Adrenal gland (tissue), 12 donors: ENCODE data around the gene RASSF7. TPM values are rescaled to one million over a fixed set of nuclear protein-coding genes. Genes with fewer than 3 reads are reported as not detected.

ENCODE experiments used
- DNase-seq, 7 donors: peaks; one replicate each; pipeline ENCODE4 v3.0.0-alpha.2; 2019 to 2020
- H3K27ac ChIP-seq, 5 donors: fragments of 200-600 bp; sonication (generic) in 4 of 5; 1 replicate in 3 of 5; 2 replicates in 2 of 5; pipeline versions ENCODE4 v1.5.1 to v1.8.0; 2016 to 2020; ENCODE audit warnings: mild to moderate bottlenecking in 1 of 5
- H3K27me3 ChIP-seq: fragments of 200-600 bp; 2 replicates; pipeline ENCODE4 v1.8.0; 2021
- H3K36me3 ChIP-seq, 2 donors: fragments of 200-600 bp; replicated peaks in 1 of 2; 1 replicate in 1 of 2; 2 replicates in 1 of 2; pipeline versions ENCODE4 v1.5.1 to v1.8.0; 2018 to 2022
- H3K4me1 ChIP-seq, 2 donors: fragments of 200-600 bp; replicated peaks in 1 of 2; 1 replicate in 1 of 2; 2 replicates in 1 of 2; pipeline versions ENCODE4 v1.5.1 to v1.8.0; 2018 to 2021
- H3K4me3 ChIP-seq, 4 donors: fragments of 200-600 bp; sonication (generic) in 3 of 4; one replicate each; pipeline ENCODE4 v1.5.1; 2016 to 2018
- H3K9me3 ChIP-seq, 3 donors: fragments of 200-600 bp; sonication (generic) in 1 of 3; replicated peaks in 1 of 3; 1 replicate in 2 of 3; 2 replicates in 1 of 3; pipeline versions ENCODE4 v1.5.1 to v1.8.0; 2016 to 2021
- CTCF ChIP-seq, 6 experiments: fragments of 450-650 bp in 4 of 6; fragments of 200-600 bp in 2 of 6; sonication (generic) in 1 of 6; IDR thresholded peaks; 1 replicate in 5 of 6; 2 replicates in 1 of 6; pipeline versions ENCODE4 v1.5.1 to v1.8.0; 2016 to 2021; ENCODE audit warnings: antibody characterized with exemption in 6 of 6, mild to moderate bottlenecking in 2 of 6, moderate library complexity in 1 of 6
- POLR2A ChIP-seq, 2 donors: fragments of 450-650 bp; IDR thresholded peaks; one replicate each; pipeline ENCODE4 v1.6.1; 2017; ENCODE audit warnings: antibody characterized with exemption in 2 of 2, mild to moderate bottlenecking in 2 of 2, moderate library complexity in 1 of 2
- WGBS, 4 donors: extraction: QIAGEN DNeasy Blood & Tissue Kit in 2 of 4; methylation state at CpG; one replicate each; pipeline versions ENCODE4 v1.1.5 to v1.1.7; 2013 to 2017; 5-methylcytosine and 5-hydroxymethylcytosine counted together
- intact Hi-C, 2 donors: fragments of 100-400 bp; cut with DNase I; formaldehyde crosslinking; loops; one replicate each; pipeline versions ENCODE4 v1.14.1 to v1.15.0; 2022 to 2023
- polyA plus RNA-seq, 3 donors: library from polyadenylated mRNA; stranded (reverse); fragments of 200-250 nt in 2 of 3; fragments of 350-450 nt in 1 of 3; fragmentation: Illumina TruSeq in 1 of 3; extraction: RNeasy Lipid Tissue Mini Kit (QIAGEN cat#74804) in 1 of 3; gene quantifications; one replicate each; pipeline ENCODE4 v1.2.3, GENCODE V29; 2013 to 2014
- total RNA-seq, 9 donors: library from RNA; depleted of rRNA in 4 of 9; stranded (reverse); fragments of >200 nt in 4 of 9; fragments of 120-200 nt in 1 of 9; fragmentation: NEBNext Ultra II Directional in 1 of 9; extraction: Animal tissue kit (Norgen Biotek cat#: 25700) in 1 of 9; gene quantifications; one replicate each; pipeline versions ENCODE4 v1.1.0 to v1.2.4, GENCODE V29; 2013 to 2023
- donor health status: healthy with polysubstance abuse.
- donor health status: Bipolar disorder and iron deficiency.
- donor health status: DM: yes; HTN: yes; CAD: no.
- donor health status: DM: no; HTN: no; CAD: no.
- donor health status: DM: no; HTN: no; CAD: no.
- donor health status: DM: yes; HTN: yes; CAD: no.

The RASSF7 gene
- total and polyA plus RNA-seq, 12 donors: 0.33 to 19.9 (median 7.8) TPM

- no peaks in the 10 kb centered on the region for H3K27me3 ChIP-seq
- TF ChIP-seq POLR2A (IDR thresholded peaks at IDR 0.05) (no peak), CTCF (IDR thresholded peaks at IDR 0.05) (peak in 1 of 6 experiments; percentile 9)
- no peaks in the 10 kb centered on the region for H3K9me3 ChIP-seq
- no peak overlapping the region for H3K27ac ChIP-seq
- H3K4me1 ChIP-seq: peaks cover 0 to 3% of the 10 kb centered on the region in 2 donors
- no peak overlapping the region for H3K4me3 ChIP-seq
- WGBS, 4 donors: 92 to 97% (median 95%) methylated on average over 33 to 39 of the region's 39 CpGs
- no peaks in the 10 kb centered on the region for H3K36me3 ChIP-seq
- intact Hi-C loops: no loop called here
- no peak for DNase-seq
These were observed 40.2 kb upstream of the RASSF7 start for GRCh38 chr11:520428-521176.

GRCh38 chr11:521177-521688, 39.5 kb upstream of the RASSF7 start:
- WGBS, 4 donors: 81 to 93% (median 87%) methylated on average over 9 to 10 of the region's 10 CpGs

GRCh38 chr11:526192-526591, 34.6 kb upstream of the RASSF7 start:
- intact Hi-C loops: no loop called here
- no peaks in the 10 kb centered on the region for H3K27me3 ChIP-seq
- no peak overlapping the region for H3K27ac ChIP-seq
- no peak for DNase-seq
- H3K4me3 ChIP-seq: no peak overlapping the region
- H3K9me3 ChIP-seq: no peaks in the 10 kb centered on the region
- no peaks in the 10 kb centered on the region for H3K4me1 ChIP-seq
- no peak for TF ChIP-seq CTCF (IDR thresholded peaks at IDR 0.05)
- TF ChIP-seq POLR2A (IDR thresholded peaks at IDR 0.05): no peak
- WGBS, 4 donors: 64 to 85% (median 84%) methylated on average over 14 to 17 of the region's 17 CpGs
- peaks cover 0 to 2% of the 10 kb centered on the region in 2 donors for H3K36me3 ChIP-seq

More at GRCh38 chr11:521177-521688, 39.5 kb upstream of the RASSF7 start:
- H3K4me3 ChIP-seq: no peak overlapping the region
- TF ChIP-seq CTCF (IDR thresholded peaks at IDR 0.05): no peak
- TF ChIP-seq POLR2A (IDR thresholded peaks at IDR 0.05): no peak
- H3K4me1 ChIP-seq: peaks cover 0 to 3% of the 10 kb centered on the region in 2 donors
- DNase-seq: no peak
- no peak overlapping the region for H3K27ac ChIP-seq
- H3K9me3 ChIP-seq: no peaks in the 10 kb centered on the region
- H3K27me3 ChIP-seq: no peaks in the 10 kb centered on the region
- intact Hi-C loops: no loop called here
- no peaks in the 10 kb centered on the region for H3K36me3 ChIP-seq

- peaks cover 0 to 23% of the 10 kb centered on the region in 2 donors for H3K36me3 ChIP-seq
- 72 to 82% (median 81%) methylated on average over 12 to 30 of the region's 30 CpGs for WGBS, 4 donors
- TF ChIP-seq CTCF (IDR thresholded peaks at IDR 0.05) (no peak), POLR2A (IDR thresholded peaks at IDR 0.05) (no peak)
- H3K9me3 ChIP-seq: no peaks in the 10 kb centered on the region
- H3K27ac ChIP-seq: no peak overlapping the region
- intact Hi-C loops: no loop called here
- no peak for DNase-seq
- H3K4me1 ChIP-seq: no peaks in the 10 kb centered on the region
- no peaks in the 10 kb centered on the region for H3K27me3 ChIP-seq
- H3K4me3 ChIP-seq: no peak overlapping the region
These were observed 32.5 kb upstream of the RASSF7 start for GRCh38 chr11:528166-528814.
